Stimulated activated CD4-positive, alpha-beta T cell treated with anti-CD3 and anti-CD28 coated beads, Interleukin-2, amount 100 ng/mL, for 4 hours (primary cell): ENCODE data around the gene PLBD2.

Source experiments
- DNase-seq: peaks from one replicate; pipeline ENCODE4 v3.0.0-alpha.2; 2020; ENCODE audit warnings: low read depth

The PLBD2 gene

GRCh38 chr12:113396200-113396599 lies 37.8 kb downstream of the PLBD2 start:
- DNase-seq, result no peak

- no peak for DNase-seq
These were observed 38.6 kb downstream of the PLBD2 start for GRCh38 chr12:113396828-113397496.

- DNase-seq, result no peak
These were observed 39.3 kb downstream of the PLBD2 start for GRCh38 chr12:113397497-113398197.

GRCh38 chr12:113398346-113399290 lies 40.2 kb downstream of the PLBD2 start:
- no peak for DNase-seq

GRCh38 chr12:113399490-113399889 lies 41.1 kb downstream of the PLBD2 start:
- DNase-seq, result no peak

- DNase-seq, result no peak
These were observed 42.0 kb downstream of the PLBD2 start for GRCh38 chr12:113400362-113400761.

GRCh38 chr12:113401066-113402000 lies 42.9 kb downstream of the PLBD2 start:
- no peak for DNase-seq

- DNase-seq, result no peak
These were observed 44.3 kb downstream of the PLBD2 start for GRCh38 chr12:113402586-113403260.

GRCh38 chr12:113403435-113404415 lies 45.3 kb downstream of the PLBD2 start, which contains the start of gene SDS:
TSS of gene SDS (minus strand) at chr12:113403887. CDS start at chr12:113399708, 4,179 bp downstream.
- DNase-seq, result no peak

- DNase-seq, result no peak
These were observed 47.3 kb downstream of the PLBD2 start for GRCh38 chr12:113405694-113406093.

- DNase-seq, result no peak
These were observed 49.7 kb downstream of the PLBD2 start for GRCh38 chr12:113407931-113408600.

- no peak for DNase-seq
These were observed 50.4 kb downstream of the PLBD2 start for GRCh38 chr12:113408756-113409298.

GRCh38 chr12:113409462-113410124 lies 51.2 kb downstream of the PLBD2 start:
- DNase-seq, result no peak

- no peak for DNase-seq
These were observed 55.1 kb downstream of the PLBD2 start for GRCh38 chr12:113413488-113413939.

- DNase-seq, result no peak
These were observed 56.2 kb downstream of the PLBD2 start for GRCh38 chr12:113414519-113415038.

GRCh38 chr12:113416091-113416754 lies 57.8 kb downstream of the PLBD2 start:
- DNase-seq, result no peak

GRCh38 chr12:113418213-113418879 lies 60.0 kb downstream of the PLBD2 start:
- DNase-seq, result no peak
